DND-41 (cell line): Measurements from ENCODE around the gene STXBP4.

ENCODE experiments used
- CTCF ChIP-seq: IDR thresholded peaks from 2 replicates; pipeline ENCODE4 v1.5.1; 2012; ENCODE audit warnings: borderline replicate concordance, low read length, moderate library complexity, mild to moderate bottlenecking; ENCODE audit not compliant: poor library complexity, severe bottlenecking; ENCODE audit errors: extremely low read depth
- EZH2 ChIP-seq: IDR thresholded peaks from 3 replicates; pipeline ENCODE4 v1.6.1; 2012; ENCODE audit warnings: borderline replicate concordance, low read depth, mild to moderate bottlenecking, moderate library complexity, low read length, inconsistent platforms; ENCODE audit not compliant: severe bottlenecking

GRCh38 chr17:54976316-54976715, 7.8 kb downstream of the STXBP4 start:
- no peak for TF ChIP-seq CTCF
- no peak for TF ChIP-seq EZH2
